ENCODE data around the gene CRBN. TPM values are rescaled to one million over a fixed set of nuclear protein-coding genes. Genes with fewer than 3 reads are reported as not detected.

The CRBN gene
- total and polyA plus RNA-seq, 2 of the 13 experiments (the other 11 are each of a cell fraction or from before 2014, with no cell fraction given), result 30.8 to 36.1 TPM

DNA sequence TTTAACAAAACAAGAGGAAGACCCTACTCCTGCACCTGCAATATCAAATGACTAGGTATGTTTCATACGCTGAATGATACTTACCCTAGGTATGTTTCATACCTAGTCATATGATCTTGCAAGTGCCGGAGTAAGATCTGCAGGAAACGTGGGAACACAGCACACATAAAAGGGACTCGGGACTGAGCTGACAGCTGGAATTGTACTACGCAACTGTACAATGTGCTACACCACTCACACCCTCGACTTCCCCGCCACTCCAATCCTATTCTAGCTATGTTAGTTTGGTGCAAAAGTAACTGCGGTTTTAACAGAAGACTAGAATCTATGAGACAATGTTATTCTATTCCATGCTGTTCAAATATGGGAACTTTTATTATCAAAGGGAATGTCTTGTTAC is 22.0 kb downstream of the CRBN start:
- Histone ChIP-seq H3K9me3 (ENCODE audit: low read length) (no peaks in the 10 kb centered on the region), H3K4me3 (replicated peaks in 1 of 3; ENCODE audit: insufficient read depth in 1 of 3, low read depth in 2 of 3, low read length in 3 of 3) (no peak overlapping the region), H2AFZ (ENCODE audit: low read length) (no peak overlapping the region), H3K27me3 (ENCODE audit: control insufficient read depth in 1 of 2, insufficient read depth in 2 of 2, low read length in 2 of 2) (no peaks in the 10 kb centered on the region; a peak in 1 of 5 replicates), H3K27ac (ENCODE audit: extremely low read length, insufficient read depth, low read length) (no peak overlapping the region), H3K36me3 (replicated peaks in 1 of 2; ENCODE audit: control insufficient read depth in 1 of 2, insufficient read depth in 2 of 2, low read length in 2 of 2) (peaks cover 3 to 69% of the 10 kb centered on the region in 2 experiments), H3K9ac (ENCODE audit: insufficient read depth, low read depth, low read length) (no peak overlapping the region), H3K79me2 (ENCODE audit: insufficient read depth, low read length) (no peaks in the 10 kb centered on the region), H3K4me1 (ENCODE audit: insufficient read depth, low read length) (no peaks in the 10 kb centered on the region), H3K4me2 (ENCODE audit: low read depth, low read length) (no peak overlapping the region), H4K20me1 (ENCODE audit: insufficient read depth, low read length) (no peaks in the 10 kb centered on the region; the same call in 1 of the 2 replicates)
- ChIA-PET CTCF (ENCODE audit: low intra/inter-chr PET ratio, low total read pairs) (no interaction called here), POLR2A (no interaction called here)
- intact Hi-C loops (cut with micrococcal nuclease; ENCODE audit: unreplicated experiment), result no loop called here
- WGBS (ENCODE audit: low lambda C conversion rate), result 98% methylated on average over 8 of the region's 8 CpGs
- FAIRE-seq, result no peak
- ATAC-seq, result peak; percentile 39
- no peak for DNase-seq (ENCODE audit: low spot score)
- in situ Hi-C loops (cut with HindIII; ENCODE audit: extremely low pct_ligation_motif_present, low pct_unique_long_range_greater_than_20kb), result no loop called here
- no TSS peak for BruUV-seq (replicated peaks)
- TF ChIP-seq ATF2 (CRISPR knock-in tag; IDR thresholded peaks at IDR 0.05) (no peak), RCOR2 (CRISPR knock-in tag; IDR thresholded peaks at IDR 0.05) (no peak), RELA (CRISPR knock-in tag; IDR thresholded peaks at IDR 0.05) (no peak), DDIT3 (CRISPR knock-in tag; IDR thresholded peaks at IDR 0.05) (no peak), BCL6 (CRISPR knock-in tag; IDR thresholded peaks at IDR 0.05) (no peak), RARG (CRISPR knock-in tag; IDR thresholded peaks at IDR 0.05; ENCODE audit: low read depth) (no peak), ZNF788 (CRISPR knock-in tag; IDR thresholded peaks at IDR 0.05; ENCODE audit: borderline replicate concordance) (no peak), ADNP (CRISPR knock-in tag; IDR thresholded peaks at IDR 0.05) (no peak), ZNF737 (CRISPR knock-in tag; IDR thresholded peaks at IDR 0.05; ENCODE audit: borderline replicate concordance) (no peak), ATF3 (CRISPR knock-in tag; IDR thresholded peaks at IDR 0.05) (no peak)
- TF ChIP-seq, protein P1, sequence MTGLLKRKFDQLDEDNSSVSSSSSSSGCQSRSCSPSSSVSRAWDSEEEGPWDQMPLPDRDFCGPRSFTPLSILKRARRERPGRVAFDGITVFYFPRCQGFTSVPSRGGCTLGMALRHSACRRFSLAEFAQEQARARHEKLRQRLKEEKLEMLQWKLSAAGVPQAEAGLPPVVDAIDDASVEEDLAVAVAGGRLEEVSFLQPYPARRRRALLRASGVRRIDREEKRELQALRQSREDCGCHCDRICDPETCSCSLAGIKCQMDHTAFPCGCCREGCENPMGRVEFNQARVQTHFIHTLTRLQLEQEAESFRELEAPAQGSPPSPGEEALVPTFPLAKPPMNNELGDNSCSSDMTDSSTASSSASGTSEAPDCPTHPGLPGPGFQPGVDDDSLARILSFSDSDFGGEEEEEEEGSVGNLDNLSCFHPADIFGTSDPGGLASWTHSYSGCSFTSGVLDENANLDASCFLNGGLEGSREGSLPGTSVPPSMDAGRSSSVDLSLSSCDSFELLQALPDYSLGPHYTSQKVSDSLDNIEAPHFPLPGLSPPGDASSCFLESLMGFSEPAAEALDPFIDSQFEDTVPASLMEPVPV (CRISPR knock-in tag; IDR thresholded peaks at IDR 0.05), result no peak

Data from HepG2 (cell line).